Ovary (tissue), 10 donors: ENCODE results near the gene SIPA1L3. TPM values are rescaled to one million over a fixed set of nuclear protein-coding genes. Genes with fewer than 3 reads are reported as not detected.
"Not testable (repeated sequence)": the region's sequence is repeated elsewhere in the genome, so short reads cannot be mapped to it uniquely, and the experiment has no call there.

Experiments
- DNase-seq, 5 donors: peaks; one replicate each; pipeline ENCODE4 v3.0.0-alpha.2; 2019 to 2020
- H3K27ac ChIP-seq, 2 donors: fragments of 200-600 bp; one replicate each; pipeline versions ENCODE4 v1.5.1 to v1.8.0; 2019 to 2022
- H3K27me3 ChIP-seq: fragments of 200-600 bp; one replicate; pipeline ENCODE4 v1.8.0; 2022
- H3K36me3 ChIP-seq: fragments of 200-600 bp; sonication (generic); one replicate; pipeline ENCODE4 v1.5.1; 2019
- H3K4me1 ChIP-seq: one replicate; pipeline ENCODE4 v1.8.1; 2013; ENCODE audit warnings: mild to moderate bottlenecking, moderate library complexity; ENCODE audit not compliant: insufficient read depth
- H3K4me3 ChIP-seq: fragments of 200-600 bp; sonication (generic); one replicate; pipeline ENCODE4 v1.5.1; 2017
- H3K9me3 ChIP-seq, 2 donors: fragments of 200-600 bp in 1 of 2; sonication (generic) in 1 of 2; one replicate each; pipeline versions ENCODE4 v1.5.1 to v1.8.1; 2013 to 2019; ENCODE audit warnings: mild to moderate bottlenecking in 1 of 2, moderate library complexity in 1 of 2
- EP300 ChIP-seq: sonication (generic); formaldehyde crosslinking; IDR thresholded peaks from one replicate; pipeline ENCODE4 v1.6.1; 2017; ENCODE audit warnings: antibody characterized with exemption
- POLR2A ChIP-seq: fragments of 450-650 bp; IDR thresholded peaks from one replicate; pipeline ENCODE4 v1.6.1; 2017; ENCODE audit warnings: antibody characterized with exemption, mild to moderate bottlenecking, moderate library complexity
- WGBS, 3 donors: extraction: QIAGEN DNeasy Blood & Tissue Kit in 1 of 3; methylation state at CpG; one replicate each; pipeline versions ENCODE4 v1.1.5 to v1.1.7; 2013 to 2017; 5-methylcytosine and 5-hydroxymethylcytosine counted together
- intact Hi-C, 4 donors: fragments of 100-400 bp; cut with DNase I; formaldehyde crosslinking; loops; one replicate each; pipeline versions ENCODE4 v1.11.0 to v1.15.1; 2022 to 2023
- long read RNA-seq, 3 donors: library from polyadenylated mRNA in 2 of 3; unstranded in 2 of 3; transcript quantifications; one replicate each; pipeline ENCODE4 v2.0.0 and lab custom pipeline, GENCODE V29; 2021 to 2026
- polyA plus RNA-seq, 2 donors: library from polyadenylated mRNA; stranded (reverse); fragments of 200-250 nt in 1 of 2; fragments of 350-450 nt in 1 of 2; fragmentation: Illumina TruSeq in 1 of 2; extraction: RNeasy Lipid Tissue Mini Kit (QIAGEN cat#74804) in 1 of 2; gene quantifications; one replicate each; pipeline ENCODE4 v1.2.3, GENCODE V29; 2013 to 2014
- total RNA-seq, 7 donors: library from RNA; depleted of rRNA in 2 of 7; stranded (reverse); fragments of >200 nt in 2 of 7; fragmentation: NEBNext Ultra II Directional in 3 of 7; extraction: Animal tissue kit (Norgen Biotek cat#: 25700) in 3 of 7; gene quantifications; one replicate each; pipeline versions ENCODE4 v1.1.0 to v1.2.4, GENCODE V29; 2016 to 2023
- TF ChIP-seq, protein P1 (sequence below), 3 donors: fragments of 450-650 bp in 2 of 3; fragments of 200-600 bp in 1 of 3; IDR thresholded peaks; one replicate each; pipeline versions ENCODE4 v1.5.1 to v1.8.0; 2016 to 2022; ENCODE audit warnings: antibody characterized with exemption in 3 of 3, mild to moderate bottlenecking in 1 of 3
- donor health status: DM: no; HTN: no; CAD: no; lungs with moderate emphysema.
- donor health status: DM: no; HTN: no; CAD: no.
- donor health status: Bipolar disorder and iron deficiency.
- donor health status: DM: yes; HTN: yes; CAD: no.
- donor health status: DM: no; HTN: no; CAD: no.
- donor health status: DM: yes; HTN: yes; CAD: no.

SIPA1L3 gene, protein sequence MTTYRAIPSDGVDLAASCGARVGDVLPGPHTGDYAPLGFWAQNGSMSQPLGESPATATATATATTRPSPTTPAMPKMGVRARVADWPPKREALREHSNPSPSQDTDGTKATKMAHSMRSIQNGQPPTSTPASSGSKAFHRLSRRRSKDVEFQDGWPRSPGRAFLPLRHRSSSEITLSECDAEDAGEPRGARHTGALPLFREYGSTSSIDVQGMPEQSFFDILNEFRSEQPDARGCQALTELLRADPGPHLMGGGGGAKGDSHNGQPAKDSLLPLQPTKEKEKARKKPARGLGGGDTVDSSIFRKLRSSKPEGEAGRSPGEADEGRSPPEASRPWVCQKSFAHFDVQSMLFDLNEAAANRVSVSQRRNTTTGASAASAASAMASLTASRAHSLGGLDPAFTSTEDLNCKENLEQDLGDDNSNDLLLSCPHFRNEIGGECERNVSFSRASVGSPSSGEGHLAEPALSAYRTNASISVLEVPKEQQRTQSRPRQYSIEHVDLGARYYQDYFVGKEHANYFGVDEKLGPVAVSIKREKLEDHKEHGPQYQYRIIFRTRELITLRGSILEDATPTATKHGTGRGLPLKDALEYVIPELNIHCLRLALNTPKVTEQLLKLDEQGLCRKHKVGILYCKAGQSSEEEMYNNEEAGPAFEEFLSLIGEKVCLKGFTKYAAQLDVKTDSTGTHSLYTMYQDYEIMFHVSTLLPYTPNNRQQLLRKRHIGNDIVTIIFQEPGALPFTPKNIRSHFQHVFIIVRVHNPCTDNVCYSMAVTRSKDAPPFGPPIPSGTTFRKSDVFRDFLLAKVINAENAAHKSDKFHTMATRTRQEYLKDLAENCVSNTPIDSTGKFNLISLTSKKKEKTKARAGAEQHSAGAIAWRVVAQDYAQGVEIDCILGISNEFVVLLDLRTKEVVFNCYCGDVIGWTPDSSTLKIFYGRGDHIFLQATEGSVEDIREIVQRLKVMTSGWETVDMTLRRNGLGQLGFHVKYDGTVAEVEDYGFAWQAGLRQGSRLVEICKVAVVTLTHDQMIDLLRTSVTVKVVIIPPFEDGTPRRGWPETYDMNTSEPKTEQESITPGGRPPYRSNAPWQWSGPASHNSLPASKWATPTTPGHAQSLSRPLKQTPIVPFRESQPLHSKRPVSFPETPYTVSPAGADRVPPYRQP (N-terminal part only)
- 10 to 100 TPM; 12.0 to 27.9 (median 19.5) TPM for total RNA-seq
- polyA plus RNA-seq, result 10 to 100 TPM in 1 of 2 donors, 1 to 10 TPM in 1; 4.5 to 18.1 TPM
- long read RNA-seq, donor 1, partial matches to known transcripts, result 3 of 8 reads
- long read RNA-seq, donor 1, other reads (novel, unspliced or antisense), result 5 of 8 reads
- long read RNA-seq, donor 2, partial matches to known transcripts, result 0 of 1 reads
- long read RNA-seq, donor 2, other reads (novel, unspliced or antisense), result 0 of 1 reads
- long read RNA-seq, donor 3, partial matches to known transcripts, result 7 of 15 reads
- long read RNA-seq, donor 3, other reads (novel, unspliced or antisense), result 8 of 15 reads

DNA sequence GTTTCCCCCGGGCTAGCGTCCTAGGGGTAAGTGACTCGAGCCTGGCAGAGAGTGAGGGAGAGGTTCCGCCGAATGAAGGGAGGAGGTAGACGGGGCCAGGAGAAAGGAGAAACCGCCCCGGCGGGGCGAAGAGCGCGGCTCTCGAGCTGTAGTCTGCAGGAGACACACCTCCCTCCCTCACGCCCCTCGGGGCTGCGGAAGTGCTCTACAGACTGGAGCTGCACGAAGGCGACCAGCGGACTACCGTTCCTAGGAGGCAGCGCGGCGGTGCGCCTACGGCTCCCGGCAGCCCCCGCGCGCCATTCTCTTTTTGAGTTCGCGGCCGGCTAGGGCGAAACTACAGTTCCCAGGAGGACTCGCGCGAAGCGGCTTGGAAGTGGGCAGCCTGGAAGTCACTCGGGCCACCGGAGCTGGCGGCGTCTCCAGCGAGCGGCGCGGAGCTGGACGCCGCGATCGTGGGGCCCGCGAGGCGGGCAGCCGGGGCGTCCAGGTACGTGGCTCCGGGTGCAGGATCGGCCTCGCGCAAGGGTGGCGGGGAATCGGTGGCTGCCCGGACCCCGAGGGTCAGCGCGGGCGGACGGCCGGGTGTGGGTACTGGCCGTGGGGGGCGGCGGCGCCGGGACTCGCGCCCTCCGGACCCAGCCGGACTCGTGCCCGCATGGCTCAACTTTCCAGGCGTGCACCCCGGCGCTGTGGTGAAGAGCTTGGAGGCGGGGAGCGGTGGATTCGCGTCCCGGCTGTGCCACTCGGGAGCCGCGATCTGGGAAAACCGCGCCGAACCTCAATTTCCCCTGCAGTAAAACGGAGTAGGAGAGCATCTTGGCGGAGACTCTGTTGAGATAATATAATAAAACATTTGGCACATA lies at the start of gene SIPA1L3:
SIPA1L3 (plus strand) TSS at position 340 of the 866 bp plus-strand sequence. CDS start 174,358 bp downstream, outside the sequence.
- intact Hi-C loops, result loop anchor here in 2 of 4 donors (10.0 kb wide), 1 partner anchor 318 kb away; the partner anchor contains the start of gene DPF1 (in 2 of the 2)
- TF ChIP-seq POLR2A (no peak), EP300 (no peak)
- TF ChIP-seq, protein P1, sequence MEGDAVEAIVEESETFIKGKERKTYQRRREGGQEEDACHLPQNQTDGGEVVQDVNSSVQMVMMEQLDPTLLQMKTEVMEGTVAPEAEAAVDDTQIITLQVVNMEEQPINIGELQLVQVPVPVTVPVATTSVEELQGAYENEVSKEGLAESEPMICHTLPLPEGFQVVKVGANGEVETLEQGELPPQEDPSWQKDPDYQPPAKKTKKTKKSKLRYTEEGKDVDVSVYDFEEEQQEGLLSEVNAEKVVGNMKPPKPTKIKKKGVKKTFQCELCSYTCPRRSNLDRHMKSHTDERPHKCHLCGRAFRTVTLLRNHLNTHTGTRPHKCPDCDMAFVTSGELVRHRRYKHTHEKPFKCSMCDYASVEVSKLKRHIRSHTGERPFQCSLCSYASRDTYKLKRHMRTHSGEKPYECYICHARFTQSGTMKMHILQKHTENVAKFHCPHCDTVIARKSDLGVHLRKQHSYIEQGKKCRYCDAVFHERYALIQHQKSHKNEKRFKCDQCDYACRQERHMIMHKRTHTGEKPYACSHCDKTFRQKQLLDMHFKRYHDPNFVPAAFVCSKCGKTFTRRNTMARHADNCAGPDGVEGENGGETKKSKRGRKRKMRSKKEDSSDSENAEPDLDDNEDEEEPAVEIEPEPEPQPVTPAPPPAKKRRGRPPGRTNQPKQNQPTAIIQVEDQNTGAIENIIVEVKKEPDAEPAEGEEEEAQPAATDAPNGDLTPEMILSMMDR (IDR thresholded peaks at IDR 0.05), result no peak
- Histone ChIP-seq H3K27ac (no peak within 1 kb of the TSS), H3K27me3 (no peaks in the 10 kb centered on the region), H3K4me1 (peaks cover 5% of the 10 kb centered on the region), H3K9me3 (no peaks in the 10 kb centered on the region), H3K4me3 (peak within 1 kb of the TSS; percentile 92), H3K36me3 (no peaks in the 10 kb centered on the region)
- DNase-seq, result peak; percentile 87 to 94 (median 89)
- 0 to 1% (median 0%) methylated on average over 75 to 95 of the region's 95 CpGs for WGBS, 3 donors

DNA sequence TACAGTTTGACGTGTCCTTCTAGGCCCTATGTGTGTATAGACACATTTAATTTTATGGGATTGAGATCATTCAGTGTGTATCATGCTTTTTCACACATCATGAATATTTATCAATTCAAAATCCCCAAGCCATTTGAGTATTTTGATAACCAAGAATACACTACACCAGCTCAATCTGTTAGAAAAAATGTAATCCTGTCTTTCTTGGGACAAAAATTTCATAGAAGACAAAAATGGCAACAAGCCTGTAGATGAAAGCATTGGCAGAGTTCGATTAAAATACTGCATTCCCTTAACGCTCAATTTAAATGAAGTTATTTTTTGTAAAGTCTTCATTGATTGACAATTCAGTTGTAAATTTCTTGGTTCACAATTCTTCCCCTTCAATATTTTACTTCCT lies 42.5 kb upstream of the SIPA1L3 start:
- Histone ChIP-seq H3K27me3 (no peaks in the 10 kb centered on the region), H3K9me3 (no peaks in the 10 kb centered on the region), H3K4me1 (no peaks in the 10 kb centered on the region), H3K4me3 (no peak overlapping the region), H3K27ac (no peak overlapping the region), H3K36me3 (no peaks in the 10 kb centered on the region)
- intact Hi-C loops, result no loop called here
- WGBS, 3 donors, result 89 to 92% (median 91%) methylated on average over 3 of the region's 3 CpGs
- DNase-seq, result no peak
- TF ChIP-seq EP300 (no peak), POLR2A (no peak)
- TF ChIP-seq, protein P1 (IDR thresholded peaks at IDR 0.05), result no peak

DNA sequence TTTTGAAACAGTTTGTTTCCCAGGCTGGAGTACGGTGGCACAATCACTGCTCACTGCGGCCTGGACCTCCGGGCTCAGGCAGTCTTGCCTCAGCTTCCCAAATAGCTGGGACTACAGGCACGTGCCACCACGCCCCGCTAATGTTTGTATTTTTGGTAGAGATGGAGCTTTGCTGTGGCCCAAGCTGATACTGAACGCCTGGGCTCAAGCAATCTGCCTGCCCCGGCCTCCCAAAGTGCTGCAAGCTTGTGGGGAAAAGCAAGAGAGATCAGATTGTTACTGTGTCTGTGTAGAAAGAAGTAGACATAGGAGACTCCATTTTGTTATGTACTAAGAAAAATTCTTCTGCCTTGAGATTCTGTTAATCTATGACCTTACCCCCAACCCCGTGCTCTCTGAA lies 41.1 kb upstream of the SIPA1L3 start:
- H3K9me3 ChIP-seq, intact Hi-C loops, H3K27ac ChIP-seq, H3K4me1 ChIP-seq, DNase-seq, H3K4me3 ChIP-seq, H3K27me3 ChIP-seq, H3K36me3 ChIP-seq: not testable (repeated sequence)
- 83 to 88% (median 83%) methylated on average over 8 of the region's 9 CpGs for WGBS, 3 donors

DNA sequence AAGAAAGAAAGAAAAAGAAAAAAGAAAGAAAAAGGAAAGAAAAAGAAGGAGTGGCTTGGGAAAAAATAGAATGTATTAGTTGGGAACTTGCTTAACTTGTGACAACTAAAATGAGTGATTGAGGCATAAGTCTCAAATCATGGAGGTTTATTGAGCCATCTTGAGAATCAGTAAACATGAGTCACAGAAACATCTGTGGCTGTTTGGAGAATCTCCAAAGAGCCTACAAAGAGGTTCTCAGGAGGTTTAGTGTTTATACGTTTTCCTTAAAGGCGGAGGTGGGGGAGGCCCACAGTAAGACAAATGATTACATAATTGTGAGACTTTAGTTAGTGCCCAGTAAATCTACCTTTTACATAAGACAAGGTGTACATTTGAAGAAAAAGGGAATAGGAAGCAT lies 39.2 kb upstream of the SIPA1L3 start:
- no peak overlapping the region for H3K4me3 ChIP-seq
- intact Hi-C loops, result no loop called here
- WGBS, 3 donors, result 40 to 48% (median 46%) methylated on average over 2 of the region's 2 CpGs

More for the DNA sequence above, 39.2 kb upstream of the SIPA1L3 start:
- Histone ChIP-seq H3K36me3 (no peaks in the 10 kb centered on the region), H3K4me1 (no peaks in the 10 kb centered on the region), H3K9me3 (peaks cover 0 to 3% of the 10 kb centered on the region in 2 donors), H3K27ac (no peak overlapping the region), H3K27me3 (no peaks in the 10 kb centered on the region)
- TF ChIP-seq, protein P1 (IDR thresholded peaks at IDR 0.05), result no peak
- no peak for TF ChIP-seq EP300
- no peak for TF ChIP-seq POLR2A
- no peak for DNase-seq
